NCI-H69 (cell line): ENCODE data around the gene CASD1.
A peak's percentile ranks its signal among the peaks of the same experiment; 100 is the strongest.

Experiments used
- DNase-seq: peaks from one replicate; lab custom pipeline; 2025; lab: John Stamatoyannopoulos, UW

Gene CASD1

DNA sequence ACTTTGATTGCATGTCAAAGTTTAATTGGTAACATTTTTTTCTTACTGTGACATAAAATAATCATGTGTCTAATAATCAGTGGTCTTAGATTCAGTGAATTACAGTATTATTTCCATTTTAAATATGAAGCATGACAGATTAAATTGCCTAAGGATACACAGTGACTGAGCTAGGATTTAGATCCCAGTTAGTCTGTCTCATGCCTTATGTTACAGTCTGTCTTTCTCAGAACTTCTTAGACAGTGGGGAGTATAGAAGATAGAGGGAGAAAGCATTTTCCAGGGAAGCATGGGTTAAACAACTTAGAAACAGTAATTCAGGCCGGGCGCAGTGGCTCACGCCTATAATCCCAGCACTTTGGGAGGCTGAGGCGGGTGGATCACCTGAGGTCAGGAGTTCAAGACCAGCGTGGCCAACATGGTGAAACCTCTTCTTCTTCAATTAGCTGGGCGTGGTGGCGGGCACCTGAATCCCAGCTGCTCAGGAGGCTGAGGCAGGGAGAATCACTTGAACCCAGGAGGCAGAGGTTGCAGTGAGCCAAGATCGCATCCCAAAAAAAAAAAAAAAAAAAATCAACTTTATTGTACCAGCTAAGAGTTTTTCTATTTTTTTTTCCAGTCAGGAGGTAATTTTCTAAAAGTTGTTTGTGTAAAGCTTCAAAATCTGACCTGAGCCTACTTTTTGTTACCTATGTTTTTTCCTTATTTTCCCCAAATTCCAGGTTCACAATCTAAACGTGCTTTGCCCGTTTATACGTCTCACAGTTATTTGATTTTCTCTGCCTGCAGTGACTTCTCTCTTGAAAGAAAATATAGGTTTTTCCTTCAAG lies 3.3 kb downstream of the CASD1 start:
- peak; percentile 43 for DNase-seq

DNA sequence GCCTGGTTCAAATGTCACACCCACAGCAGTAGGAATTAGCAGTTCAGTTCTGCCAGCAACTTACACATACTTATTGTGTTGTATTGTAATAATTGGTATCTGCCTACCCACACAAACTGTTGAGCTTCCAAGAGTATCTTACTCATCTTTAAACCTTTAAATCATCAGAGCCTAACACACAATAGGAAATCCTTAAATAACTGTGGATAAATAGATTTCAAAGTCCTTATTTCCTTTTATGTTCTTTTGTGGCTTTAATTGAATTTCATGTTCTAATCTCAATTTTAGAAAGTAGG lies 3.9 kb downstream of the CASD1 start:
- peak; percentile 37 for DNase-seq

- DNase-seq: peak; percentile 45
Measured at GRCh38 chr7:94514140-94514889, 4.7 kb downstream of the CASD1 start.

DNA sequence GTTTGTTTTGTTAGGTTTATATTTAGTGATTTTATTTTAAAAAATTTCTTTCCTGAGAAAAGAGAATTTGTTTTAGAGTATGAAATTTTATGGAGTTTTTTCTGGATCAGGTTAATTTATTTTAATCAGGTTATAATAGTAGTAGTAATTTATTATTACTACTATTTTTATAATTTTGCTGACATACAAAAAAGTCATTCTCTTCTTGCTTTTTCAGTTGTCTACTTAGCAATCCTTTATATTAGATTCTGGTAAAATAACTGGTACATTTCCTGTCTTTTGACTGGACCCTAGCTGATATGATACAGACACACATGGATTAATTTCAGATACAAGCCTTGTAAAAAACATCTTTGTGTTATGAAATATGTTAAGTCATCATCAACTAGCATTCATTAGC lies 5.3 kb downstream of the CASD1 start:
- DNase-seq: no peak

DNA sequence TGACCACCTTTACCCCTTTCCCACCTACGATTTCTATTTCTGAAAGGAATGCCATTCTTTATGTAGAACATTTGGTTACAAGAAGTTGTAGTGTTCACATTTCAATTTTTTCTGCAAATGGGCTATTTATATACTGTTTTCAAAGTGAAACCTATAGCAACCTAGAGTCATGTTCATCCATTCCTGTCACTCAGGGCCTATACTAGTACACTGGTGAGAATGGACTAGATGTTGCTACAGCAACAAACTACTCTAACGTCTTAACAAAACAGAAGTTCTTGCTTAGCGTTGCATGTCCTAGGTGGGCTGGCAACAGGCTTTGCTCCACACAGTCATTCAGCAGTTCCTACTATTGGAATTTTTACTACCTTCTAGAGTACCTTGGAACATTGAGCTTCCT lies 16.3 kb downstream of the CASD1 start:
- no peak for DNase-seq

DNA sequence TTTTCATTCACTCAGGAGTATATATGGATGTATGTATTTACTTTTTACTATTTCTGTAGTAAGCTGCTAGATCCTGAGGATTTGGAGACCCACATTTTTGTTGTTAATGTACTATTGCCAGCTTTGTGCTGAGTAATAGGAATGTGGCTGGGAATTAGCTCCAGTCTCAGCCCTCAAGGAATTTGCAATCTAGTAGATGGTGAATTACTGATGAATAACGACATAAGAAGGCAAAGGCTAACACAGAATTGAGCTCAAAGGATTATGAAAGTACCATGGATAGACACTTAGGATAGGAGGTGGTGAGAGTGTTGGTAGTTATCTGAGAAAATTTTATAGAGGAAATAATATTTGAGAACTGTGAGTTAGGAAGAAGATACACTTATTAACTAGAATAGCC lies 19.9 kb downstream of the CASD1 start:
- no peak for DNase-seq

GRCh38 chr7:94530109-94530508 lies 20.5 kb downstream of the CASD1 start:
- no peak for DNase-seq

GRCh38 chr7:94532676-94533075 lies 23.1 kb downstream of the CASD1 start:
- no peak for DNase-seq

- DNase-seq: no peak
Measured at GRCh38 chr7:94540428-94540827, 30.8 kb downstream of the CASD1 start.

DNA sequence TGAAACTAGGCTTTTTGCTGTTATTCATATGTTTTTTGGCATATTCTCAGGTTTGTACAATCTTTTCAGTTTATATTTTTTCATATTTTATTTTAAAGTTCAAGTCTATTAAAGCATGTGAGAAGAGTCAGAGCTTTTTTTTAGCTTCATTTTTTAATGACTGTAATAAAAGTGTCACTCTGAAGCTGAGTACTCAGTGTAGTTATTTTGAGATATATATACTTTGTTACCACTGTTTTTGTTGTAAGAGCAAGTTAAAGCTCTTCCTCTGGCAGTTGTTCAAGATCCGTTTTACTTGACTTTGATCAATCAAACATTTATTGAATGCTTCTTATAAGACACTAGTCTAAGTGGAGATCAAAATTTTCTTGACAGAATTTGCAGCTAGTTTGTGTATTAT lies 37.5 kb downstream of the CASD1 start:
- DNase-seq: peak; percentile 27

DNA sequence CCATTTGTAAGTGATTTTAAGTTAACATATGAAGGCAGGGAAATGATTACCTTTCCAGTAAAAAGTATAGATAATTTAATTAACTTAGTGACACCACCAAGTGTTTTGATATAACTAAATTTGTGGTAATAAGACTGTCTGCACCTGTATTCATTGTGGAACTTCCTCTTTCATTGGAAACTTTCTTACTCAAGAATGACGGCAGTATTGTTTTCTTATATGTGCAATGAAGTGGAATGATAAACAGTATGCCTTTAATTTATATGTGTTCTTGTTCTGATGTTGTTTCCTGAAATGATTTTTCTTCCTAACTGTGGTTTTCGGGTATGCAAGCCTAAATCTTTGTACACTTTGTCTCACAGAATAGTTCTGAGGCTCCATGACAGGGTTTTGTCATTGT lies 46.4 kb downstream of the CASD1 start:
- no peak for DNase-seq

- no peak for DNase-seq
Measured at GRCh38 chr7:94557215-94557614, 47.6 kb downstream of the CASD1 start.

- no peak for DNase-seq
Measured at GRCh38 chr7:94559972-94560371, 50.4 kb downstream of the CASD1 start.

DNA sequence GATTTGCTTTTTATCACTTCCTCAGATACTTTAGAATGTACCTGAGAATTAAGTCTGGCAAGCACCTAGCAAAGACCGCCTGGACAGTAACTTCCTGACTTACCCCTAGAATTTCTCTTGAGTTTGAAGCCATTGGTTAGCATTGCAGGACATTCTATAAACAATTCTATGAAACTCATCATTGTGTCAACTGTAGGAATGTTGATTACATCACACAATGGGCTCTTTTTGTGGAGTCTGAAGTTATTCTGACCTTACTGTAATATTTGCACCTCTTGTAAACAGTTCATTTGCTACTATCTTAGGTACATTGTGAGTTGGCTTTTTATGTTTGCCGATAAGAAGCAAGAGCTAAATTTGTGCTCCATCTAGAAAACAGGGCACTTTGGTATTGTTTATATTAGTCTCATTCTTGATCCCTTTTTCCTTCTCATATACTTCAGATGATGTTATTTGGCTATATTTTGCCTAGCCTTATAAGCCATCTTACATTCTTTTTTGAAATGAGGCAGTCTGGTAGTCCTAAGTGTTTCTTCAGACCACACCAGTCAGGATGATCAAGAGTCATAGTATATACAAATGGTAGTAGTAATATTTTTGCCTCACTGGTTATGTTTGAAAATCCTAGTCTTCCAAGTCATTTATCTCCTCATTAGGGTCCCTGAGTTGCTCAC lies 52.4 kb downstream of the CASD1 start:
- DNase-seq: no peak

DNA sequence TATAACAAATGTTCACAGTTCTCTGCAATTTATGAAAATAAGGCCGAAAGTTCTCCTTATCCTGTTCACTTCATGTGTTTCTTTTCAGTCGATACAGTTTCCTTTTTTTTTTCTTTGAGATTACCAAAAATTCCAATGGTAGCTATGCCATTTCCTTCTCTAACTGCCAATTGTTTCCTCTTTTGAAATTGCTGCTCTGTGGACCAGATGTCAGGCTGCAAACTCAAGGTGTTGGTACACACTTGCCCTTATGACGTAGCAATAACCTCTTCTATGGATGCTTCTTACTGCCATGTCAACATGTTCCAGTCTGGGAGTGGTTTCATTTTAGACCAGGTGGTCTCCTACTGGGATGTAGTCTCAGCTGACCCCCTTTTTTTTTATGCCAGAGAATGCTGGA lies 52.9 kb downstream of the CASD1 start:
- no peak for DNase-seq

GRCh38 chr7:94565247-94565894 lies 55.8 kb downstream of the CASD1 start:
- DNase-seq: no peak

DNA sequence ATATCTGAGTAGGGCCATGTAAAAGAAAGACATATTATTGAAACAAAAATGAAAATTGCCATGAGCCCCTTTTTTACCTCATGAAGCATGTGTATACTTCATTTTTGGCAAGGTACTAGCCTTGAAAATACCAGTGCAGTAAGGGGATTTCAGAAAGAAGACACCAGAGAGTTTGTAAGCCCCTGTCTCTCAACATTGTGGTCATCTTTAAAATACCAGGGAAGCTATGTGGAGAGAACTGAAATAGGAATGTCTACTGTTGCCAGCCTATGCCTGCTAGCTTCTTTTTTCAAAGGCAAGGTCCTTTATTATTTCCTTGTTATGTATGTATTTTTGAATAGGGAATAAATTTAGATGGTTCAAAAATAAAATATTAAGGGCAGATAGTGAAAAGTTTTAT lies 57.8 kb downstream of the CASD1 start:
- no peak for DNase-seq

DNA sequence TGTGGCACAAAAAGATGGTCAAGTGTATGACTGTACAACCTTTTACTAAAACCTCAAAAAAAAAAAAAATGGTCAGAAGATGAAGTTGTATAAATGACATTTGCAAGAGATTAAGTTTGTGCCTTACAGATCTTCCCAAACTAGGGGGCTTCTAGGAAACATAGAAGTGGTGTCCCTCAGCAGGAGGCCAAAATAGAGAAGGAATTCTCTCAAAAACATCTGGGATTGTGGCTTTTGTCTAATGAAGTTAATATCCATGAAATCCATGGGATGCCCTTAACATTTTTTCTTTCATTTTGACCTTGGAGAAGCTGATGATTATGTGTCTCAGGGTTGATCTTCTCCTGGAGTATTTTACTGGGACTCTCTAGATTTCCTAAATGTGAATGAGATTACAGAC lies 62.2 kb downstream of the CASD1 start:
- DNase-seq: no peak

DNA sequence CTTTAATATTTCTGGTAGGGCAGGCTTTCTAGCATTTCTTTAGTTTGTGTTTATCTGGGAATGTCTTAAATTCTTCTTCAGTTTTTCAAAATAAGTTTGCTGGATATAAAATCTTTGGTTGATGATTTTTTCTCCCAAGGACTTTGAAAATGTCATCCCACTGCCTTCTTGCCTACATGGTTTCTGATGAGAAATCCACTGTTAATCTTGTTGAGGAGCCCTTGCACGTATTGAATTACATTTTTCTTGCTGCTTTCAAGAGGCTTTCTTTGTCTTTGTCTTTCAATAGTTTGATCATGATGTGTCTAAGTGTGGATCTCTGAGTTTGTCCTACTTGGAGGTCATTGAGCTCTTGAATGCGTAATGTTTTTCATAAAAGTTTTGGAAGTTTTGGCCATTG lies 66.0 kb downstream of the CASD1 start:
- no peak for DNase-seq

- no peak for DNase-seq
Measured at GRCh38 chr7:94576316-94576715, 66.7 kb downstream of the CASD1 start.

GRCh38 chr7:94577357-94577756 lies 67.7 kb downstream of the CASD1 start:
- DNase-seq: no peak

DNA sequence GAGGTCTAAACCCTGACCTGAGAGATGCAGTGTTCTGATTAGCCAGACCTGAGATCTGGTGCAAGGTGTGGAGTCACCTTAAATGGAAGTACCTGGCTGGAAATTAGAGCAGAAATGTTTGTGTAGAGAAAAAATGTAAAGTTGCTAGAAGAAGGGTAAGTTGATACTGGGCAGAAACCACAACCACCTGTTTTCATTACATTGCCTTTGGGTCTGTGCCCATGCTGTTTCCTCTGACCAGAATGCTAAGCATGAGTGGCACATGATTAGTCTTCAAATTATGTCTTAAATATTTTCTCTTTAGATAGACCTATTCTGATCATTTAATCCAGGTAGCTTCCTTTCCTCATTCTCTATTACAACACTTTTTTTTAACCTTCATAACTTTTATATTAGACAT lies 69.0 kb downstream of the CASD1 start:
- no peak for DNase-seq

DNA sequence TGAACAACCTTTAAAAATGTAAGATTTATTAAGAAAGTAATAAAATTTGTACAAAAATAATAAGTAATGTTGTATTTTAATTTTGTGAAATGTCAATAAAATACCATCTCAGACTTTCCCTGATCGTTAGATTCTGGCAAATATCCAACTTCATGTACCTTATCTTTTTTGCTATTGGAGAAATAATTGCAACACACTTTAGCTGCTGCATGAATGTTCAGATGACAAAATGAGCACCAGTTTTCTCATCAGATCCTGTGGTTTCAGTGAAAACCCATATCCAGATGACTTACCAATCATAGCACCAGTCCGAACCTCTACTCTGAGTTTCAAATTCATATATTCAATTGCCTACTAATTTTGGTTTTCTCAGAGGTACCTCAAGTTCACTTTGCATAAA lies 69.9 kb downstream of the CASD1 start:
- no peak for DNase-seq
